HepG2 (cell line): ENCODE measurements around the gene AANAT. TPM values are rescaled to one million over a fixed set of nuclear protein-coding genes. Genes with fewer than 3 reads are reported as not detected.
"Not testable (repeated sequence)": the region's sequence is repeated elsewhere in the genome, so short reads cannot be mapped to it uniquely, and the experiment has no call there.

Source experiments
- ATAC-seq: fragments of 200-7000 bp; cut with Tn5 transposase; 3 replicates; pipeline ENCODE4 v1.9.1; 2020; ENCODE audit warnings: mild to moderate bottlenecking, moderate library complexity
- BruUV-seq: library from RNA; stranded (reverse); fragments of 400-500 nt; replicated peaks from 2 replicates; lab custom pipeline; 2021; lab: Mats Ljungman, UMichigan
- CTCF ChIA-PET: fragments of 300-600 bp; formaldehyde crosslinking; extraction: SDS; loops from one replicate; lab custom pipeline; 2021; ENCODE audit warnings: low total read pairs, inconsistent platforms, low intra/inter-chr PET ratio; lab: Yijun Ruan, JAX
- POLR2A ChIA-PET: fragments of 350-600 bp; sonication (Branson Sonifier 250); formaldehyde crosslinking; loops from one replicate; lab custom pipeline; 2020; ENCODE audit warnings: antibody characterized with exemption, inconsistent platforms; lab: Yijun Ruan, JAX
- DNase-seq: peaks from one replicate; pipeline ENCODE4 v3.0.0-alpha.2; 2015; ENCODE audit warnings: low spot score
- FAIRE-seq: peaks from 3 replicates; lab custom pipeline; 2011; peaks lifted over from hg19 to GRCh38; lab: Jason Lieb, UNC
- H2AFZ ChIP-seq: one replicate; pipeline ENCODE4 v1.6.1; 2011; ENCODE audit warnings: low read length, inconsistent platforms
- H3K27ac ChIP-seq: fragments of 300-600 bp; 3 replicates; pipeline ENCODE4 v1.8.0; 2011; ENCODE audit warnings: mixed run types, mild to moderate bottlenecking, mixed read lengths, low read length, inconsistent platforms; ENCODE audit not compliant: insufficient read depth; ENCODE audit errors: extremely low read length
- H3K27me3 ChIP-seq, 2 experiments: fragments of 200-600 bp in 1 of 2; 2 replicates in 1 of 2; 3 replicates in 1 of 2; pipeline versions ENCODE4 v1.6.0 to v1.8.0; 2011; ENCODE audit warnings: low read length in 2 of 2, mild to moderate bottlenecking in 2 of 2, moderate library complexity in 2 of 2, inconsistent platforms in 1 of 2; ENCODE audit not compliant: insufficient read depth in 2 of 2, control insufficient read depth in 1 of 2
- H3K36me3 ChIP-seq, 2 experiments: fragments of 200-600 bp in 1 of 2; replicated peaks in 1 of 2; 2 replicates in 1 of 2; 3 replicates in 1 of 2; pipeline versions ENCODE4 v1.5.1 to v1.8.0; 2011; ENCODE audit warnings: low read length in 2 of 2, inconsistent platforms in 1 of 2; ENCODE audit not compliant: insufficient read depth in 2 of 2, control insufficient read depth in 1 of 2
- H3K4me1 ChIP-seq: 2 replicates; pipeline ENCODE4 v1.5.1; 2012; ENCODE audit warnings: low read length, inconsistent platforms; ENCODE audit not compliant: insufficient read depth
- H3K4me2 ChIP-seq: 2 replicates; pipeline ENCODE4 v1.6.0; 2011; ENCODE audit warnings: low read depth, low read length, inconsistent platforms
- H3K4me3 ChIP-seq, 3 experiments: fragments of 200-600 bp in 1 of 3; sonication (generic), shearing (Covaris generic) in 1 of 3; replicated peaks in 1 of 3; 2 replicates each; pipeline ENCODE4 v1.5.1; 2011 to 2016; ENCODE audit warnings: low read length in 3 of 3, inconsistent platforms in 2 of 3, low read depth in 2 of 3, mild to moderate bottlenecking in 2 of 3, control low read depth in 1 of 3, mixed read lengths in 1 of 3; ENCODE audit not compliant: insufficient read depth in 1 of 3
- H3K79me2 ChIP-seq: one replicate; pipeline ENCODE4 v1.6.1; 2011; ENCODE audit warnings: low read length, inconsistent platforms; ENCODE audit not compliant: insufficient read depth
- H3K9ac ChIP-seq: 2 replicates; pipeline ENCODE4 v1.6.0; 2011; ENCODE audit warnings: mild to moderate bottlenecking, low read depth, low read length, inconsistent platforms; ENCODE audit not compliant: insufficient read depth
- H3K9me3 ChIP-seq: 2 replicates; pipeline ENCODE4 v1.5.1; 2012; ENCODE audit warnings: mild to moderate bottlenecking, low read length
- H4K20me1 ChIP-seq: 2 replicates; pipeline ENCODE4 v1.6.0; 2011; ENCODE audit warnings: inconsistent platforms, mild to moderate bottlenecking, low read length, moderate library complexity; ENCODE audit not compliant: insufficient read depth
- CBX5 ChIP-seq: sonication (generic); formaldehyde crosslinking; IDR thresholded peaks from 2 replicates; pipeline ENCODE4 v1.4.0; 2020; ENCODE audit warnings: missing genetic modification reagents, borderline replicate concordance
- CHD2 ChIP-seq: IDR thresholded peaks from 2 replicates; pipeline ENCODE4 v1.6.1; 2011; ENCODE audit warnings: low read depth, low read length, improper control_type of control experiment
- DPF2 ChIP-seq: sonication (generic); formaldehyde crosslinking; IDR thresholded peaks from 2 replicates; pipeline ENCODE4 v1.4.0; 2020; ENCODE audit warnings: mild to moderate bottlenecking, low read depth, missing genetic modification reagents, borderline replicate concordance
- LCORL ChIP-seq, 2 experiments: fragments of 450-650 bp in 1 of 2; sonication (generic) in 1 of 2; formaldehyde crosslinking in 1 of 2; IDR thresholded peaks; 2 replicates each; pipeline versions ENCODE4 v1.5.0 to v1.6.1; 2017 to 2020; ENCODE audit warnings: antibody characterized with exemption in 1 of 2, missing genetic modification reagents in 1 of 2
- MED1 ChIP-seq: sonication (generic); formaldehyde crosslinking; IDR thresholded peaks from 2 replicates; pipeline ENCODE4 v1.4.0; 2020; ENCODE audit warnings: missing genetic modification reagents
- SAP130 ChIP-seq: IDR thresholded peaks from 2 replicates; pipeline ENCODE4 v1.6.1; 2016; ENCODE audit warnings: low read depth
- SP1 ChIP-seq, 2 experiments: fragments of 450-650 bp in 1 of 2; sonication (generic) in 1 of 2; formaldehyde crosslinking in 1 of 2; IDR thresholded peaks; 2 replicates each; pipeline versions ENCODE4 v1.4.0 to v1.6.1; 2016 to 2020; ENCODE audit warnings: missing genetic modification reagents in 1 of 2
- TEAD3 ChIP-seq: optimal IDR thresholded peaks from 2 replicates; pipeline ENCODE3; 2016; ENCODE audit warnings: borderline replicate concordance
- TFAP4 ChIP-seq: sonication (generic); IDR thresholded peaks from 2 replicates; pipeline ENCODE4 v1.6.1; 2016; ENCODE audit warnings: low read depth, borderline replicate concordance
- XRCC5 ChIP-seq: fragments of 200-400 bp; formaldehyde crosslinking; optimal IDR thresholded peaks from 2 replicates; pipeline ENCODE3; 2017; ENCODE audit warnings: mild to moderate bottlenecking, low read length
- YEATS4 ChIP-seq: sonication (generic); formaldehyde crosslinking; IDR thresholded peaks from 2 replicates; pipeline ENCODE4 v1.4.0; 2020; ENCODE audit warnings: missing genetic modification reagents, borderline replicate concordance
- ZGPAT ChIP-seq: IDR thresholded peaks from 2 replicates; pipeline ENCODE4 v1.6.1; 2016; ENCODE audit warnings: mild to moderate bottlenecking
- ZNF121 ChIP-seq: sonication (generic); formaldehyde crosslinking; IDR thresholded peaks from 2 replicates; pipeline ENCODE4 v1.5.0; 2020; ENCODE audit warnings: mild to moderate bottlenecking, missing genetic modification reagents
- ZNF292 ChIP-seq: sonication (generic); formaldehyde crosslinking; IDR thresholded peaks from 2 replicates; pipeline ENCODE4 v1.8.1; 2022; ENCODE audit warnings: mild to moderate bottlenecking, low read depth, missing genetic modification reagents, borderline replicate concordance
- ZNF383 ChIP-seq: sonication (generic); formaldehyde crosslinking; IDR thresholded peaks from 2 replicates; pipeline ENCODE4 v1.4.0; 2020; ENCODE audit warnings: missing genetic modification reagents, mild to moderate bottlenecking, borderline replicate concordance
- ZNF44 ChIP-seq: sonication (generic); formaldehyde crosslinking; IDR thresholded peaks from 2 replicates; pipeline ENCODE4 v1.5.1; 2020; ENCODE audit warnings: mild to moderate bottlenecking, missing genetic modification reagents
- WGBS: methylation state at CpG from one replicate; pipeline ENCODE4 v1.1.6; 2017; ENCODE audit warnings: low lambda C conversion rate; 5-methylcytosine and 5-hydroxymethylcytosine counted together
- in situ Hi-C: cut with HindIII; loops from 2 replicates; pipeline ENCODE4 v1.10.0; 2017; ENCODE audit warnings: low pct_unique_long_range_greater_than_20kb; ENCODE audit not compliant: extremely low pct_ligation_motif_present
- intact Hi-C: fragments of 100-400 bp; cut with micrococcal nuclease; formaldehyde crosslinking; loops from one replicate; pipeline ENCODE4 v1.10.0; 2022; ENCODE audit not compliant: unreplicated experiment
- polyA plus RNA-seq, 8 experiments: library from polyadenylated mRNA; depleted of rRNA in 3 of 8; stranded (reverse) in 7 of 8; unstranded in 1 of 8; fragments of >200 nt; fragmentation: Illumina TruSeq in 4 of 8; extraction: Trizol in 4 of 8; gene quantifications; 2 replicates each; pipeline versions ENCODE4 v1.2.1 to v1.2.3, GENCODE V29; 2011 to 2016; ENCODE audit warnings: low read depth in 4 of 8, missing spikeins in 1 of 8, mixed read lengths in 1 of 8; ENCODE audit not compliant: insufficient read depth in 1 of 8
- total RNA-seq, 5 experiments: library from RNA; depleted of rRNA; stranded (reverse); fragments of >200 nt; fragmentation: Illumina TruSeq; extraction: Trizol; gene quantifications; 2 replicates each; pipeline ENCODE4 v1.2.3, GENCODE V29; 2016; ENCODE audit warnings: low read depth in 1 of 5

AANAT gene
- total and polyA plus RNA-seq, 2 of the 13 experiments (the other 11 are each of a cell fraction or from before 2014, with no cell fraction given) = 0.07 TPM; not detected in 1

- FAIRE-seq, BruUV-seq: not testable (repeated sequence)
These were observed 41.2 kb downstream of the AANAT start for GRCh38 chr17:76508472-76509063.

GRCh38 chr17:76510831-76511244, 43.4 kb downstream of the AANAT start:
- no peak overlapping the region for H3K27ac ChIP-seq
- in situ Hi-C loops (no loop called here), intact Hi-C loops (no loop called here)
- BruUV-seq = no TSS peak
- peaks cover 6 to 46% of the 10 kb centered on the region in 2 experiments; a peak in 4 of 5 replicates for H3K27me3 ChIP-seq
- ChIA-PET POLR2A (interaction anchor here (0.5 to 1.2 kb wide), 7 partner anchors 9 to 1655 kb away, joined by 3 to 11 read pairs (median 4); partner anchors contain the start of gene RHBDF2), CTCF (no interaction called here)
- H3K4me2 ChIP-seq = peak overlapping the region; percentile 43
- H3K4me3 ChIP-seq = no peak overlapping the region; a peak in 1 of 6 replicates
- ATAC-seq (peak; percentile 51), FAIRE-seq (peak; percentile 66), DNase-seq (peak; percentile 82)
- H2AFZ ChIP-seq = peak overlapping the region; percentile 32
- H4K20me1 ChIP-seq = no peaks in the 10 kb centered on the region
- H3K36me3 ChIP-seq = no peaks in the 10 kb centered on the region
- H3K9me3 ChIP-seq = no peaks in the 10 kb centered on the region
- H3K9ac ChIP-seq = no peak overlapping the region
- peaks cover 67% of the 10 kb centered on the region for H3K4me1 ChIP-seq
- H3K79me2 ChIP-seq = no peaks in the 10 kb centered on the region
- under 1% methylated on average over 9 of the region's 9 CpGs for WGBS
- TF ChIP-seq XRCC5 = peak; percentile 16
- TF ChIP-seq LCORL (IDR thresholded peaks at IDR 0.05) = no peak
- peak; percentile 27; the same call in 1 of the 2 replicates for TF ChIP-seq LCORL (CRISPR knock-in tag; IDR thresholded peaks at IDR 0.05)
- no peak for TF ChIP-seq SP1 (IDR thresholded peaks at IDR 0.05)
- TF ChIP-seq SP1 (CRISPR knock-in tag; IDR thresholded peaks at IDR 0.05) = peak; percentile 57
- no peak for TF ChIP-seq ZGPAT (CRISPR knock-in tag)
- TF ChIP-seq SAP130 (CRISPR knock-in tag) = 0 out of 2 replicates have a peak, but pooled peaks have one; percentile 24
- 0 out of 2 replicates have a peak, but pooled peaks have one; percentile 34 for TF ChIP-seq CBX5
- no peak for TF ChIP-seq DPF2
- TF ChIP-seq TFAP4 = peak; percentile 70; the same call in 1 of the 2 replicates
- TF ChIP-seq YEATS4 (CRISPR knock-in tag) = no peak
- peak; percentile 26; the same call in 1 of the 2 replicates for TF ChIP-seq ZNF292 (CRISPR knock-in tag)
- TF ChIP-seq TEAD3 (CRISPR knock-in tag) = peak; percentile 65
- 0 out of 2 replicates have a peak, but pooled peaks have one; percentile 74 for TF ChIP-seq ZNF44 (CRISPR knock-in tag)
- TF ChIP-seq ZNF383 = no peak
- TF ChIP-seq CHD2 = peak; percentile 85
- no peak for TF ChIP-seq MED1 (CRISPR knock-in tag)

More at GRCh38 chr17:76508472-76509063, 41.2 kb downstream of the AANAT start:
- H2AFZ ChIP-seq = not testable (repeated sequence)
- TF ChIP-seq ZNF121 (CRISPR knock-in tag) = peak; percentile 78
- TF ChIP-seq, all 625 proteins: peak for 1; not testable (repeated sequence) for 624
- H3K4me1 ChIP-seq = peaks cover 55% of the 10 kb centered on the region
- H3K36me3 ChIP-seq, H3K79me2 ChIP-seq, H4K20me1 ChIP-seq, H3K4me2 ChIP-seq, H3K9ac ChIP-seq, intact Hi-C loops, H3K27ac ChIP-seq, CTCF ChIA-PET, ATAC-seq, DNase-seq, H3K9me3 ChIP-seq, H3K4me3 ChIP-seq: not testable (repeated sequence)
- WGBS = 51% methylated on average over 14 of the region's 14 CpGs
- POLR2A ChIA-PET = interaction anchor here (1.2 to 1.7 kb wide), 4 partner anchors 9 to 49 kb away, joined by 4 to 9 read pairs (median 5); no protein-coding TSS in a partner anchor
- in situ Hi-C loops = loop anchor here (5.0 kb wide), 2 partner anchors 41 to 101 kb away; partner anchors contain the start of gene AANAT
- H3K27me3 ChIP-seq = peaks cover 6 to 34% of the 10 kb centered on the region in 2 experiments; a peak in 4 of 5 replicates
